Measurements from ENCODE around the gene HNMT. TPM values are rescaled to one million over a fixed set of nuclear protein-coding genes. Genes with fewer than 3 reads are reported as not detected.

HNMT gene
- polyA plus RNA-seq, 1 donor from 2014 or later: not detected

- Histone ChIP-seq H3K79me2 (replicated peaks; ENCODE audit: insufficient read depth, low read length) (no peaks in the 10 kb centered on the region), H2AFZ (ENCODE audit: low read depth, low read length) (no peak overlapping the region), H3K9me2 (ENCODE audit: insufficient read depth, low read length) (no peaks in the 10 kb centered on the region), H3K4me2 (ENCODE audit: low read length) (no peak overlapping the region), H3K36me3 (ENCODE audit: insufficient read depth, low read length) (no peaks in the 10 kb centered on the region), H4K20me1 (ENCODE audit: insufficient read depth) (no peaks in the 10 kb centered on the region), H3K27me3 (ENCODE audit: insufficient read depth, low read depth, low read length) (no peaks in the 10 kb centered on the region), H3F3A (ENCODE audit: insufficient read depth, low read length, poor library complexity, severe bottlenecking) (no peaks in the 10 kb centered on the region), H3K9me3 (ENCODE audit: low read length) (no peaks in the 10 kb centered on the region), H3K27ac (ENCODE audit: low read length) (no peak overlapping the region), H3K4me3 (ENCODE audit: low read length) (no peak overlapping the region), H3K9ac (ENCODE audit: low read length) (no peak overlapping the region)
- TF ChIP-seq, protein P1, sequence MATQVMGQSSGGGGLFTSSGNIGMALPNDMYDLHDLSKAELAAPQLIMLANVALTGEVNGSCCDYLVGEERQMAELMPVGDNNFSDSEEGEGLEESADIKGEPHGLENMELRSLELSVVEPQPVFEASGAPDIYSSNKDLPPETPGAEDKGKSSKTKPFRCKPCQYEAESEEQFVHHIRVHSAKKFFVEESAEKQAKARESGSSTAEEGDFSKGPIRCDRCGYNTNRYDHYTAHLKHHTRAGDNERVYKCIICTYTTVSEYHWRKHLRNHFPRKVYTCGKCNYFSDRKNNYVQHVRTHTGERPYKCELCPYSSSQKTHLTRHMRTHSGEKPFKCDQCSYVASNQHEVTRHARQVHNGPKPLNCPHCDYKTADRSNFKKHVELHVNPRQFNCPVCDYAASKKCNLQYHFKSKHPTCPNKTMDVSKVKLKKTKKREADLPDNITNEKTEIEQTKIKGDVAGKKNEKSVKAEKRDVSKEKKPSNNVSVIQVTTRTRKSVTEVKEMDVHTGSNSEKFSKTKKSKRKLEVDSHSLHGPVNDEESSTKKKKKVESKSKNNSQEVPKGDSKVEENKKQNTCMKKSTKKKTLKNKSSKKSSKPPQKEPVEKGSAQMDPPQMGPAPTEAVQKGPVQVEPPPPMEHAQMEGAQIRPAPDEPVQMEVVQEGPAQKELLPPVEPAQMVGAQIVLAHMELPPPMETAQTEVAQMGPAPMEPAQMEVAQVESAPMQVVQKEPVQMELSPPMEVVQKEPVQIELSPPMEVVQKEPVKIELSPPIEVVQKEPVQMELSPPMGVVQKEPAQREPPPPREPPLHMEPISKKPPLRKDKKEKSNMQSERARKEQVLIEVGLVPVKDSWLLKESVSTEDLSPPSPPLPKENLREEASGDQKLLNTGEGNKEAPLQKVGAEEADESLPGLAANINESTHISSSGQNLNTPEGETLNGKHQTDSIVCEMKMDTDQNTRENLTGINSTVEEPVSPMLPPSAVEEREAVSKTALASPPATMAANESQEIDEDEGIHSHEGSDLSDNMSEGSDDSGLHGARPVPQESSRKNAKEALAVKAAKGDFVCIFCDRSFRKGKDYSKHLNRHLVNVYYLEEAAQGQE (IDR thresholded peaks at IDR 0.05; ENCODE audit: borderline replicate concordance): no peak
- no peak for TF ChIP-seq POLR2AphosphoS5 (IDR thresholded peaks at IDR 0.05)
Measured at GRCh38 chr2:138018866-138019688, 54.8 kb downstream of the HNMT start.

DNA sequence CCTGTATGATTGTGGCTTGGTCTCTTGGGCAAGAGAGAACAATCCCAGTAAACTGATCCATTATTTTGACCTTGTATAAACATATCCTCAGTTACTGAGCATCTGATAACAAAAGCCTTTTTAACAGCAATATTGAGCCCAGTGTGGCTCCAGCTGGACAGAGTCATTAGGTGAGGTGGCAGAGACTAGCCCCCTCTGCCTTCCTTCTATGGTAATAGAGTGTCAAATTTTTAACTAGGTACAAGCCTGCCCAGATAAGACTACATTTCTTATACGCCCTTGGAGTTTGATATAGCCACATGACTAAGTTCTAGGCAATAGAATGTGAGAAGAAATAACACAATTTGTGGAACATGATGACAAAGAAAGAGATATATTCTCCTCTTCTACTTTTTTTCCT, 56.2 kb downstream of the HNMT start:
- no peaks in the 10 kb centered on the region for H3K9me2 ChIP-seq (ENCODE audit: insufficient read depth, low read length)
- no peaks in the 10 kb centered on the region for H4K20me1 ChIP-seq (ENCODE audit: insufficient read depth)
- H3K36me3 ChIP-seq (ENCODE audit: insufficient read depth, low read length): no peaks in the 10 kb centered on the region
- no peaks in the 10 kb centered on the region for H3F3A ChIP-seq (ENCODE audit: insufficient read depth, low read length, poor library complexity, severe bottlenecking)
- no peak for TF ChIP-seq POLR2AphosphoS5 (IDR thresholded peaks at IDR 0.05)
- no peak for TF ChIP-seq EZH2 (IDR thresholded peaks at IDR 0.05; ENCODE audit: borderline replicate concordance, insufficient read depth, low read length, poor library complexity, severe bottlenecking)
- no peak for TF ChIP-seq EP300 (conservative IDR thresholded peaks at IDR 0.05; ENCODE audit: poor library complexity, severe bottlenecking)
- TF ChIP-seq, protein P1 (IDR thresholded peaks at IDR 0.05; ENCODE audit: borderline replicate concordance): no peak
- no peak for TF ChIP-seq SMC3 (conservative IDR thresholded peaks at IDR 0.05; ENCODE audit: poor library complexity)
- TF ChIP-seq TAF1 (IDR thresholded peaks at IDR 0.05; ENCODE audit: low read depth): no peak
- H3K4me3 ChIP-seq (ENCODE audit: low read length): no peak overlapping the region
- no peak overlapping the region for H3K4me2 ChIP-seq (ENCODE audit: low read length)
- H2AFZ ChIP-seq (ENCODE audit: low read depth, low read length): no peak overlapping the region
- no peaks in the 10 kb centered on the region for H3K79me2 ChIP-seq (replicated peaks; ENCODE audit: insufficient read depth, low read length)
- no peak overlapping the region for H3K9ac ChIP-seq (ENCODE audit: low read length)
- no peaks in the 10 kb centered on the region for H3K27me3 ChIP-seq (ENCODE audit: insufficient read depth, low read depth, low read length)
- H3K9me3 ChIP-seq (ENCODE audit: low read length): no peaks in the 10 kb centered on the region
- H3K27ac ChIP-seq (ENCODE audit: low read length): no peak overlapping the region
